Amniotic epithelial cell (primary cell): ENCODE results near the gene GLB1L.

Experiments
- DNase-seq: peaks from one replicate; pipeline ENCODE4 v3.0.0-alpha.2; 2010; ENCODE audit warnings: low read depth

The GLB1L gene

GRCh38 chr2:219221957-219222518 is 23.2 kb downstream of the GLB1L start:
- DNase-seq: no peak

GRCh38 chr2:219220652-219221402 is 24.4 kb downstream of the GLB1L start:
- DNase-seq: no peak

DNA sequence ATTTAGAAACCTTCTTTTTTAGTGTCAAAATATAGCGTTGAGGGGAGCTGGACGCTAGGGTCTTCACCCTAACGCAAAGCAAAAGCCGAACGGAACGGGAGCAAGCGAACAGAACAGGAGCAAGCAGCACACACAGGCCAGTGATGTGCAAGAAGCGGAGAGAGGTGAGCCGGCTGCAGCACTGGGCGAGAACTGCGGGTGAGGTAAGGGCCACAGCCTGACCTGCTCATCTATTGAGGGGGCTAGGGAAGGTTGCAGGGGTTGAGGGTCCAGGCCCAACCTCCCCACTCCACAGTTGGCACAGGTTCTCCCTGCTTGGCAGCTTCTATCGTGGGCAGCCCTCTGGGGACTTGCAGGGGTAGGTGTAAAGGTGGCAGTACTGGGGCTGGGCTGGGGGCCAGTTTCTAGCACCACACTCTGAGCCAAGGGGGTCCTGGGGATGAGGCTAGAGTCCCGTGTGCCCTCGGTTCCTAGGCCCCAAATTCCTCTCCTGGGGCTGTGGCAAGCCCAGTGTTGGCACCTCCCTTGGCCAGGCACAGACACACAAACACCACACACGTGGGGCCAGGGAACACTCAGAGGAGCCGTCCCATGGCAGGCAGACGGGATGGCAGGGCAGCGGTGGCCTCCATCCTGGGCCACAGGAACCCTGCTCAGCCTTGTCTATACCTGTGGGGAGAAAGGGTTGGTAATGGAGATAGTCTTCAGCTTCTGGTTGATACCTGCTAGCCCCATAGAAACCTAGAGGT is 25.3 kb downstream of the GLB1L start:
- no peak for DNase-seq

GRCh38 chr2:219218732-219219701 is 26.2 kb downstream of the GLB1L start, which contains the start of gene ABCB6:
ABCB6 (minus strand) TSS chr2:219218958; CDS start chr2:219218673, 285 bp downstream.
- peak; percentile 91 for DNase-seq

GRCh38 chr2:219218217-219218731 is 27.0 kb downstream of the GLB1L start:
- peak; percentile 62 for DNase-seq

DNA sequence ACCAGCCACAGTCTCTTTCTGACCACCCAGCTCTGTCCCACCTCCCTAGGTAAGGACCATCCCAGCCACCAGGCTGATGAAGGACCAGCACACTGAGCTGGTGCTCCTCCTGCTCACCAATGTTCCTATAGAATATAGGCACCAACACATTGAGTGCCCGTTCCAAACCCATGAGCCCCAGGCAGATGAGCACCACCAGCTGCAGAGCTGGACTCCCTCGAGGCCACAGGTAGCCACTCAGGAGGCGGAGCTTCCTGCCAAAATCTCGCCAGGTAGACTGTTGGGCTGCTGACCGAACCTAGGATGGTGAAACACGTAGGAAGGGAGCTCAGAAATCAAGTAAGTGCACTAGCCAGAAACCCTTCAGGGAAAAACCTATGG is 28.7 kb downstream of the GLB1L start:
- DNase-seq: no peak

GRCh38 chr2:219215871-219216534 is 29.2 kb downstream of the GLB1L start:
- no peak for DNase-seq

DNA sequence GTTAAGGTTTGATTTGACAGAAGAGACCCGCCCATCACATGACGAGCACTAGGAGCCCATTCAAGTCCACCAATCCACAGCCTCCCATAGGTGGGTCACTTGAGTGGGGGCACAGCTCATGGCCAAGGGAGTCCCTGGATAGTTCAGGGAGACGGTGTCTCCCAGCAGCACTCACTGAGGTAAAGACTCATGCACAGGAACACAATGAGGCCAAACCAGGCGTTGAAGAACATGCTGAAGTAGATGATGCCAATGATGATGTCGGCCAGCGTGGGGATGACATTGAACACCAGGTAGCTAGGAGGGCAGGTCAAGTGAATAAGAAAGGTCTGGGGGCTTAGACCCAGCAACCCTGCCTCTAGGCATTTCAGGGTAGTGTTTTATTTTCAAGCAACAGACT is 30.5 kb downstream of the GLB1L start:
- no peak for DNase-seq

- no peak for DNase-seq
Measured at GRCh38 chr2:219214141-219214540, 31.1 kb downstream of the GLB1L start.

- DNase-seq: no peak
Measured at GRCh38 chr2:219213486-219214071, 31.7 kb downstream of the GLB1L start.

DNA sequence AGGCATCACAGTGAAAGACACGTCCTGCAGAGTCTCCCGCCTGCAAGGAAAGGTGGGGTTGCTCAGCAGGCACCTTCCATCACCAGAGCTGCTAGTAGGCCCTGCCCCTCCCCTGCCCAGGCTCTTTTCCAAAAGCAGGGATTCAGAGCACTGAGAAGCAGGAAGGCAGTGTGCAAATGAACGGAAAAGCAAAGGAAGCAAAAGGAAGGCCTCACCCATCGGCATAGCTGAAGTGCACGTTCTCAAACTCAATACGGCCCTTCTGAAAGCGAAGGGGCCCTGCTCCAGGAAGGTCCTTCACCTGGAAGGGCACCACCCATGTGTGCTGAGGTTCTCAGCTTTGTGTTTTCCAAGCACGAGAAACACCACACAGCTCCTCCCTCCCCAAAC is 32.2 kb downstream of the GLB1L start:
- no peak for DNase-seq

DNA sequence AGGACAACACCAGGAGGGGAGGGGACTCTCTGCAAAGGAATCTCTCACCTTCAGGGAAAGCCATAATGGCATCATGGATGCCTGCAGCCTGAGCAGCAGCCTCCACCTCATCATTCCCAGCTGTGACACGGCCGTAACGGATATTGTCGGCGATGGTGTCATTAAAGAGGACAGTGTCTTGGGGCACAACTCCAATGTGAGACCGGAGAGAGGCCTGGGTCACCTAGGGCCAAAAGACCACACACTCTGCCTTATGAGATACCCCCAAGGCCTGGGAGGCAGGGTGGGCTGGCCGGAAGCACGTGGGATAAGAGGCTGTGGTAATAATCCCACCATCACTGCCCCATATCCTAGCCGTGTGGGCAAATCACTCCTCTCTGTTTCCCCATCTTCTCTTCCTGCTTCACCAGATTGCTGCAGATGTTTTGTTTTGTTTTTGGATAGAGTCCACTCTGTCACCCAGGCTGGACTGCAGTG is 34.3 kb downstream of the GLB1L start:
- no peak for DNase-seq

GRCh38 chr2:219210196-219210885 is 34.9 kb downstream of the GLB1L start:
- DNase-seq: no peak

- no peak for DNase-seq
Measured at GRCh38 chr2:219209236-219210195, 35.7 kb downstream of the GLB1L start.

GRCh38 chr2:219207884-219208740 is 37.1 kb downstream of the GLB1L start:
- DNase-seq: peak; percentile 34

GRCh38 chr2:219207134-219207883 is 37.9 kb downstream of the GLB1L start:
- peak; percentile 7 for DNase-seq
